HEK293 (cell line): ENCODE measurements around the gene EFHD1.

Source experiments
- CTCF ChIP-seq: fragments of 450-650 bp; formaldehyde crosslinking; IDR thresholded peaks from 2 replicates; pipeline ENCODE4 v1.5.1; 2016; ENCODE audit warnings: missing biosample characterization, missing genetic modification characterization
- PATZ1 ChIP-seq: fragments of 450-650 bp; formaldehyde crosslinking; IDR thresholded peaks from 2 replicates; pipeline ENCODE4 v1.5.1; 2016; ENCODE audit warnings: missing biosample characterization, missing genetic modification characterization
- YY1 ChIP-seq: fragments of 450-650 bp; formaldehyde crosslinking; IDR thresholded peaks from 2 replicates; pipeline ENCODE4 v1.5.1; 2018; ENCODE audit warnings: missing biosample characterization, missing genetic modification characterization
- ZBTB10 ChIP-seq: fragments of 450-650 bp; formaldehyde crosslinking; IDR thresholded peaks from 2 replicates; pipeline ENCODE4 v1.5.1; 2016; ENCODE audit warnings: missing biosample characterization, missing genetic modification characterization
- ZNF140 ChIP-seq: fragments of 450-650 bp; formaldehyde crosslinking; IDR thresholded peaks from 2 replicates; pipeline ENCODE4 v1.5.1; 2016; ENCODE audit warnings: missing biosample characterization, missing genetic modification characterization
- ZNF146 ChIP-seq: fragments of 450-650 bp; formaldehyde crosslinking; IDR thresholded peaks from 2 replicates; pipeline ENCODE4 v1.5.1; 2016; ENCODE audit warnings: missing biosample characterization, missing genetic modification characterization
- ZNF501 ChIP-seq: fragments of 450-650 bp; formaldehyde crosslinking; IDR thresholded peaks from 2 replicates; pipeline ENCODE4 v1.5.1; 2016; ENCODE audit warnings: missing biosample characterization, missing genetic modification characterization
- ZNF549 ChIP-seq: fragments of 450-650 bp; IDR thresholded peaks from 2 replicates; pipeline ENCODE4 v1.5.1; 2018; ENCODE audit warnings: missing biosample characterization, missing genetic modification characterization, mild to moderate bottlenecking, inconsistent platforms, moderate library complexity
- ZNF629 ChIP-seq: fragments of 450-650 bp; formaldehyde crosslinking; IDR thresholded peaks from 2 replicates; pipeline ENCODE4 v1.5.1; 2017; ENCODE audit warnings: missing biosample characterization, missing genetic modification characterization
- ZNF664 ChIP-seq: fragments of 450-650 bp; formaldehyde crosslinking; IDR thresholded peaks from 2 replicates; pipeline ENCODE4 v1.5.1; 2016; ENCODE audit warnings: missing biosample characterization, missing genetic modification characterization

- TF ChIP-seq ZNF501 (tag by site-specific recombination), result no peak
- no peak for TF ChIP-seq ZNF140
- TF ChIP-seq PATZ1 (tag by site-specific recombination), result no peak
- TF ChIP-seq YY1, result no peak
- TF ChIP-seq ZNF664 (tag by site-specific recombination), result no peak
- TF ChIP-seq CTCF, result no peak
- TF ChIP-seq ZNF146 (tag by site-specific recombination), result no peak
- no peak for TF ChIP-seq ZBTB10 (tag by site-specific recombination)
- TF ChIP-seq ZNF629 (tag by site-specific recombination), result no peak
- no peak for TF ChIP-seq ZNF549 (tag by site-specific recombination)
These were observed 81.6 kb downstream of the EFHD1 start for GRCh38 chr2:232714969-232715368.
